BJ (cell line): Measurements from ENCODE around the gene PLIN3. TPM values are rescaled to one million over a fixed set of nuclear protein-coding genes. Genes with fewer than 3 reads are reported as not detected.
A peak's percentile ranks its signal among the peaks of the same experiment; 100 is the strongest.

Experiments
- CTCF ChIA-PET: fragments of 350-600 bp; formaldehyde crosslinking; extraction: SDS; loops from one replicate; lab custom pipeline; 2021; ENCODE audit warnings: antibody characterized with exemption, inconsistent platforms; lab: Yijun Ruan, JAX
- POLR2A ChIA-PET: fragments of 300-600 bp; sonication (Branson Sonifier 250); formaldehyde crosslinking; extraction: SDS; loops from one replicate; lab custom pipeline; 2021; ENCODE audit warnings: antibody characterized with exemption; lab: Charles Lee
- DNase-seq: peaks from one replicate; pipeline ENCODE4 v3.0.0-alpha.2; 2011; ENCODE audit warnings: low read depth
- H3K27me3 ChIP-seq: 2 replicates; pipeline ENCODE4 v1.6.0; 2011; ENCODE audit warnings: low read length; ENCODE audit not compliant: control insufficient read depth, insufficient read depth
- H3K36me3 ChIP-seq: 2 replicates; pipeline ENCODE4 v1.5.1; 2011; ENCODE audit warnings: low read length; ENCODE audit not compliant: control insufficient read depth, insufficient read depth
- H3K4me3 ChIP-seq: 2 replicates; pipeline ENCODE4 v1.5.1; 2011; ENCODE audit warnings: low read depth, mild to moderate bottlenecking, control low read depth, low read length
- polyA minus RNA-seq: library from RNA; depleted of rRNA, polyadenylated mRNA; stranded (reverse); fragments of >200 nt; gene quantifications from 2 replicates; pipeline ENCODE4 v1.2.3, GENCODE V29; 2011; rRNA and poly(A)+ RNA removed
- polyA plus RNA-seq: library from polyadenylated mRNA; depleted of rRNA; stranded (reverse); fragments of >200 nt; gene quantifications from 2 replicates; pipeline ENCODE4 v1.2.3, GENCODE V29; 2011; rRNA removed
- TF ChIP-seq, protein P1 (sequence below): IDR thresholded peaks from 2 replicates; pipeline ENCODE4 v1.5.1; 2011; ENCODE audit warnings: low read depth, mild to moderate bottlenecking, control low read depth, inconsistent platforms, low read length, moderate library complexity; ENCODE audit not compliant: insufficient read depth

PLIN3 gene, protein sequence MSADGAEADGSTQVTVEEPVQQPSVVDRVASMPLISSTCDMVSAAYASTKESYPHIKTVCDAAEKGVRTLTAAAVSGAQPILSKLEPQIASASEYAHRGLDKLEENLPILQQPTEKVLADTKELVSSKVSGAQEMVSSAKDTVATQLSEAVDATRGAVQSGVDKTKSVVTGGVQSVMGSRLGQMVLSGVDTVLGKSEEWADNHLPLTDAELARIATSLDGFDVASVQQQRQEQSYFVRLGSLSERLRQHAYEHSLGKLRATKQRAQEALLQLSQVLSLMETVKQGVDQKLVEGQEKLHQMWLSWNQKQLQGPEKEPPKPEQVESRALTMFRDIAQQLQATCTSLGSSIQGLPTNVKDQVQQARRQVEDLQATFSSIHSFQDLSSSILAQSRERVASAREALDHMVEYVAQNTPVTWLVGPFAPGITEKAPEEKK
- polyA plus RNA-seq, result 128 and 211 TPM in 2 replicates
- polyA minus RNA-seq, result 118 and 138 TPM in 2 replicates

- ChIA-PET POLR2A (interaction anchor here (0.6 to 1.0 kb wide), 2 partner anchors 44 to 172 kb away, joined by 3 to 10 read pairs; no protein-coding TSS in a partner anchor), CTCF (interaction anchor here (0.6 to 4.4 kb wide), 10 partner anchors 18 to 181 kb away, joined by 3 to 37 read pairs (median 6); partner anchors contain the start of gene FEM1A)
- Histone ChIP-seq H3K27me3 (no peaks in the 10 kb centered on the region), H3K36me3 (peaks cover 2% of the 10 kb centered on the region; the same call in 1 of the 2 replicates), H3K4me3 (peak within 1 kb of the TSS; percentile 92)
- TF ChIP-seq, protein P1, sequence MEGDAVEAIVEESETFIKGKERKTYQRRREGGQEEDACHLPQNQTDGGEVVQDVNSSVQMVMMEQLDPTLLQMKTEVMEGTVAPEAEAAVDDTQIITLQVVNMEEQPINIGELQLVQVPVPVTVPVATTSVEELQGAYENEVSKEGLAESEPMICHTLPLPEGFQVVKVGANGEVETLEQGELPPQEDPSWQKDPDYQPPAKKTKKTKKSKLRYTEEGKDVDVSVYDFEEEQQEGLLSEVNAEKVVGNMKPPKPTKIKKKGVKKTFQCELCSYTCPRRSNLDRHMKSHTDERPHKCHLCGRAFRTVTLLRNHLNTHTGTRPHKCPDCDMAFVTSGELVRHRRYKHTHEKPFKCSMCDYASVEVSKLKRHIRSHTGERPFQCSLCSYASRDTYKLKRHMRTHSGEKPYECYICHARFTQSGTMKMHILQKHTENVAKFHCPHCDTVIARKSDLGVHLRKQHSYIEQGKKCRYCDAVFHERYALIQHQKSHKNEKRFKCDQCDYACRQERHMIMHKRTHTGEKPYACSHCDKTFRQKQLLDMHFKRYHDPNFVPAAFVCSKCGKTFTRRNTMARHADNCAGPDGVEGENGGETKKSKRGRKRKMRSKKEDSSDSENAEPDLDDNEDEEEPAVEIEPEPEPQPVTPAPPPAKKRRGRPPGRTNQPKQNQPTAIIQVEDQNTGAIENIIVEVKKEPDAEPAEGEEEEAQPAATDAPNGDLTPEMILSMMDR, result no peak
- DNase-seq, result peak; percentile 67
Measured at GRCh38 chr19:4867534-4868285, at the start of gene PLIN3. Gene PLIN3 (minus strand): TSS chr19:4867667. CDS start chr19:4861394, 6,273 bp downstream.

DNA sequence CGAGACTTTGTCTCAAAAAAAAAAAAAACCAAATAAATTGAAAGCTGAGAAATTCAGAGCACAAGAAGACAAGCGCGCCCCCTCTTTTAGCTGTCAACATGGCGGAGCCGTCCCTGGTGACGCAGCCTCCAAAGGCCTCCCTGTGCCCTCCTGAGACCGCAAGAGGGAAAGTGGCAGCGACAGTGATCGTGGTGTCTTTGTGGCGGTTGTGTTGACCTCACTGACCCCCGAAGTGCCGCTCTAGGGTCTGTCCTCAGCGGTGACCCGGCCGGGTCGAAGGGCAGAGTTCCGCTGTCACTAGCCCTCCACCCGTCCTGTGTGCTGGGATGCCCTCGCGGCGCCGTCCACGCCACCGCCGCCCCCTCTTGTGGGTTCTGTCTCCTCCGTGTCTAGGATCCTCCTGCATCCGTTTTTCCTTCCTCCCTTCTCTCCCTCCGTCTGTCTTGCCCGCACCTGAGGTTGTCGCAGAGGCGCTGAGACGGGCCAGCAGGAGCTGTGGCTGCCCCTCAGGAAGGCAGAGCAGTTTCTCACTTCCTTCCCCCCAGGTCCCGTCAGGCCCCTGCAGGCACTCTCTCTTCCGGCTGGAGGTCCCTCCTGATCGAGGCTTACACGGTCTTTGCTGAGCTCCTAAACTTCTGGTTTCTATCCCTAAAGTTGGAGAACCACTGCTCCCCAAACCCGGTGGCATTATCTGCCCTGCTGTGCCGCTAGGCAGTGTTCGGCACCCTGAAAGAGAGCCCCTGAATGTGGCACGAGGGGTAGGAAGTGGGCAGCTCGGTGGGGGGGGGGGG is 49.0 kb upstream of the PLIN3 start:
- TF ChIP-seq, protein P1, result no peak
- no peak overlapping the region for H3K4me3 ChIP-seq
- H3K27me3 ChIP-seq, result no peaks in the 10 kb centered on the region
- DNase-seq, result no peak
- CTCF ChIA-PET, result interaction anchor here (0.6 to 7.4 kb wide), 6 partner anchors 69 to 234 kb away, joined by 3 to 133 read pairs (median 6); no protein-coding TSS in a partner anchor
- no peaks in the 10 kb centered on the region for H3K36me3 ChIP-seq
- POLR2A ChIA-PET, result no interaction called here

- TF ChIP-seq, protein P1, result no peak
- ChIA-PET CTCF (interaction anchor here (1.2 to 7.4 kb wide), 4 partner anchors 42 to 116 kb away, joined by 3 to 133 read pairs (median 26); no protein-coding TSS in a partner anchor), POLR2A (no interaction called here)
- no peaks in the 10 kb centered on the region for H3K36me3 ChIP-seq
- DNase-seq, result peak; percentile 55
- H3K27me3 ChIP-seq, result no peaks in the 10 kb centered on the region
- no peak overlapping the region for H3K4me3 ChIP-seq
Measured at GRCh38 chr19:4914736-4915501, 47.5 kb upstream of the PLIN3 start.

GRCh38 chr19:4913996-4914735 is 46.7 kb upstream of the PLIN3 start:
- Histone ChIP-seq H3K4me3 (no peak overlapping the region), H3K36me3 (no peaks in the 10 kb centered on the region), H3K27me3 (no peaks in the 10 kb centered on the region)
- CTCF ChIA-PET, result interaction anchor here (0.7 to 7.4 kb wide), 6 partner anchors 41 to 662 kb away, joined by 4 to 133 read pairs (median 29); no protein-coding TSS in a partner anchor
- TF ChIP-seq, protein P1, result no peak
- DNase-seq, result no peak
- POLR2A ChIA-PET, result no interaction called here
